Stimulated activated CD4-positive, alpha-beta T cell treated with anti-CD3 and anti-CD28 coated beads, TNF-alpha, amount 100 ng/mL, for 48 hours (primary cell): Measurements from ENCODE around the gene STK16.
"Not testable (repeated sequence)": the region's sequence is repeated elsewhere in the genome, so short reads cannot be mapped to it uniquely, and the experiment has no call there.

Experiments
- DNase-seq, 3 donors: peaks; one replicate each; pipeline ENCODE4 v3.0.0-alpha.2; 2020; ENCODE audit warnings: low read depth in 3 of 3

Gene STK16

GRCh38 chr2:219287116-219287440 is 41.8 kb downstream of the STK16 start:
- not testable (repeated sequence) for DNase-seq

- no peak for DNase-seq
Measured at GRCh38 chr2:219287580-219288265, 42.4 kb downstream of the STK16 start.

- no peak for DNase-seq
Measured at GRCh38 chr2:219289195-219289536, 43.9 kb downstream of the STK16 start.

- DNase-seq: no peak
Measured at GRCh38 chr2:219289537-219290361, 44.5 kb downstream of the STK16 start.

- no peak for DNase-seq
Measured at GRCh38 chr2:219290381-219291171, 45.3 kb downstream of the STK16 start.

GRCh38 chr2:219291394-219291793 is 46.1 kb downstream of the STK16 start:
- no peak for DNase-seq

- no peak for DNase-seq
Measured at GRCh38 chr2:219291910-219292490, 46.7 kb downstream of the STK16 start.

GRCh38 chr2:219292616-219293015 is 47.3 kb downstream of the STK16 start:
- DNase-seq: no peak

- no peak for DNase-seq
Measured at GRCh38 chr2:219293736-219294231, 48.5 kb downstream of the STK16 start.

- DNase-seq: peak; percentile 81 to 85 (median 82)
Measured at GRCh38 chr2:219294356-219295351, 49.4 kb downstream of the STK16 start.

- no peak for DNase-seq
Measured at GRCh38 chr2:219296142-219296541, 50.9 kb downstream of the STK16 start.

- DNase-seq: no peak
Measured at GRCh38 chr2:219296631-219297391, 51.5 kb downstream of the STK16 start.

- no peak for DNase-seq
Measured at GRCh38 chr2:219297766-219298456, 52.6 kb downstream of the STK16 start.

- peak; percentile 79 to 88 (median 83) for DNase-seq
Measured at GRCh38 chr2:219298759-219299371, 53.6 kb downstream of the STK16 start.

GRCh38 chr2:219299372-219299760 is 54.1 kb downstream of the STK16 start:
- DNase-seq: no peak
